Gastroesophageal sphincter (tissue), 4 donors: Measurements from ENCODE around the gene C4orf17. TPM values are rescaled to one million over a fixed set of nuclear protein-coding genes. Genes with fewer than 3 reads are reported as not detected.
"Not testable (repeated sequence)": the region's sequence is repeated elsewhere in the genome, so short reads cannot be mapped to it uniquely, and the experiment has no call there.

Source experiments
- ATAC-seq: fragments of 150-250 bp; one replicate; pipeline ENCODE4 v1.9.1; 2016; ENCODE audit warnings: mild to moderate bottlenecking, moderate library complexity
- H3K27ac ChIP-seq, 4 donors: fragments of 200-600 bp; sonication (generic) in 3 of 4; 1 replicate in 3 of 4; 2 replicates in 1 of 4; pipeline ENCODE4 v1.5.1; 2016 to 2019
- H3K27me3 ChIP-seq: fragments of 200-600 bp; sonication (generic); one replicate; pipeline ENCODE4 v1.5.1; 2019
- H3K36me3 ChIP-seq, 2 donors: fragments of 200-600 bp; sonication (generic); one replicate each; pipeline ENCODE4 v1.5.1; 2019; ENCODE audit warnings: control low read depth in 1 of 2
- H3K4me1 ChIP-seq, 3 donors: fragments of 200-600 bp; sonication (generic); 1 replicate in 2 of 3; 2 replicates in 1 of 3; pipeline ENCODE4 v1.5.1; 2016 to 2019; ENCODE audit warnings: control low read depth in 2 of 3
- H3K4me3 ChIP-seq, 2 donors: fragments of 200-600 bp; sonication (generic); one replicate each; pipeline ENCODE4 v1.5.1; 2019; ENCODE audit warnings: mild to moderate bottlenecking in 1 of 2, moderate library complexity in 1 of 2
- H3K9me3 ChIP-seq, 3 donors: fragments of 200-600 bp; sonication (generic); one replicate each; pipeline ENCODE4 v1.5.1; 2017 to 2019; ENCODE audit warnings: control low read depth in 2 of 3
- EP300 ChIP-seq: sonication (generic); formaldehyde crosslinking; IDR thresholded peaks from one replicate; pipeline ENCODE4 v1.6.1; 2017; ENCODE audit warnings: antibody characterized with exemption, mild to moderate bottlenecking
- POLR2A ChIP-seq, 2 donors: fragments of 450-650 bp; IDR thresholded peaks; one replicate each; pipeline ENCODE4 v1.6.1; 2017; ENCODE audit warnings: antibody characterized with exemption in 2 of 2, mild to moderate bottlenecking in 2 of 2, moderate library complexity in 1 of 2
- POLR2AphosphoS5 ChIP-seq: sonication (generic); formaldehyde crosslinking; IDR thresholded peaks from one replicate; pipeline ENCODE4 v1.6.1; 2017; ENCODE audit warnings: antibody characterized with exemption
- WGBS, 2 donors: methylation state at CpG; one replicate each; pipeline ENCODE4 v1.1.5; 2018; ENCODE audit warnings: low coverage in 1 of 2; 5-methylcytosine and 5-hydroxymethylcytosine counted together
- total RNA-seq, 4 donors: library from RNA; depleted of rRNA; stranded (reverse); fragments of >200 nt; gene quantifications; one replicate each; pipeline ENCODE4 v1.1.0, GENCODE V29; 2016
- TF ChIP-seq, protein P1 (sequence below), 4 experiments: fragments of 200-600 bp in 2 of 4; fragments of 450-650 bp in 2 of 4; sonication (generic) in 1 of 4; IDR thresholded peaks; one replicate each; pipeline ENCODE4 v1.5.1; 2017 to 2019; ENCODE audit warnings: antibody characterized with exemption in 4 of 4, mild to moderate bottlenecking in 2 of 4, moderate library complexity in 2 of 4

C4orf17 gene
- total RNA-seq, 4 donors from 2014 or later, result not detected

DNA sequence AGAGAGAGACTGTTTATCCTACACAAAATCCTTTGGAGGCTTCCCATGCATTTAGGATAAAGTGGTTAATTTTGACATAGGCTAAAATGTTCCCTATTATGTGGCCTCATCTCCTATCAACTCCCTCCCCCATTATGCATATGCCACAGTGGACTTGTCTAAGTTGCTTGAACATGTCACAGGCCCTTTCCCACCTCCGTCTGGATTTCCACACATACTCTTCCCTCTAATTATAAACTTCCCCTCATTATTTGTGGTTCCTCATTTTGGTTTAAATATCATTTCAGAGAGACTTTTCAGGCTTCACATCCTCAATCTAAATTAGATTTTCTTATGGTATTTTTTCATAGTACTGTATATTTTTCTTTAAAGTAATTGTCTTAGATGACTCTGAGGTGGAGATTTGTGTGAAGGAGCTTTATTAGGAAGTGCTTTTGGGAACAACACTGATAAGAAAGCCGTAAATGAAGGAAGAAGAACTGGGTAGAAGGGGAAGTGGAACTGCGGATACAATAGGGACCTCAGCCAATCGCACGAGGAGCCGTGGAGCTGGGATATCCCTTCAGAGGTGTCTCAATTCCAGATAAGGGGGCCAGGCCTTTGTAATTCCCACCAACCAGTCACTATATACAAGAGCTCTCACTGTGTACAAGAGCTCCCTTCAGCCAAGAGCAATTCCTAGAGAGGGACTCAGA, 7.9 kb downstream of the C4orf17 start:
- H3K27me3 ChIP-seq, result no peaks in the 10 kb centered on the region

GRCh38 chr4:99529228-99529627, 18.4 kb downstream of the C4orf17 start:
- H3K4me1 ChIP-seq, result peaks cover 0 to 12% (median 0%) of the 10 kb centered on the region in 3 donors
- no peaks in the 10 kb centered on the region for H3K36me3 ChIP-seq
- H3K4me3 ChIP-seq, result no peak overlapping the region
- ATAC-seq, result no peak
- no peak for TF ChIP-seq POLR2A (IDR thresholded peaks at IDR 0.05)
- no peak for TF ChIP-seq POLR2AphosphoS5
- TF ChIP-seq, protein P1, sequence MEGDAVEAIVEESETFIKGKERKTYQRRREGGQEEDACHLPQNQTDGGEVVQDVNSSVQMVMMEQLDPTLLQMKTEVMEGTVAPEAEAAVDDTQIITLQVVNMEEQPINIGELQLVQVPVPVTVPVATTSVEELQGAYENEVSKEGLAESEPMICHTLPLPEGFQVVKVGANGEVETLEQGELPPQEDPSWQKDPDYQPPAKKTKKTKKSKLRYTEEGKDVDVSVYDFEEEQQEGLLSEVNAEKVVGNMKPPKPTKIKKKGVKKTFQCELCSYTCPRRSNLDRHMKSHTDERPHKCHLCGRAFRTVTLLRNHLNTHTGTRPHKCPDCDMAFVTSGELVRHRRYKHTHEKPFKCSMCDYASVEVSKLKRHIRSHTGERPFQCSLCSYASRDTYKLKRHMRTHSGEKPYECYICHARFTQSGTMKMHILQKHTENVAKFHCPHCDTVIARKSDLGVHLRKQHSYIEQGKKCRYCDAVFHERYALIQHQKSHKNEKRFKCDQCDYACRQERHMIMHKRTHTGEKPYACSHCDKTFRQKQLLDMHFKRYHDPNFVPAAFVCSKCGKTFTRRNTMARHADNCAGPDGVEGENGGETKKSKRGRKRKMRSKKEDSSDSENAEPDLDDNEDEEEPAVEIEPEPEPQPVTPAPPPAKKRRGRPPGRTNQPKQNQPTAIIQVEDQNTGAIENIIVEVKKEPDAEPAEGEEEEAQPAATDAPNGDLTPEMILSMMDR (IDR thresholded peaks at IDR 0.05), result no peak
- TF ChIP-seq EP300, result no peak
- H3K27ac ChIP-seq, result peak overlapping the region in 1 of 4 donors; percentile 5
- H3K9me3 ChIP-seq, result no peaks in the 10 kb centered on the region
- H3K27me3 ChIP-seq, result no peaks in the 10 kb centered on the region

More for the DNA sequence above, 7.9 kb downstream of the C4orf17 start:
- Histone ChIP-seq H3K36me3 (no peaks in the 10 kb centered on the region), H3K27ac (no peak overlapping the region), H3K9me3 (no peaks in the 10 kb centered on the region), H3K4me1 (no peaks in the 10 kb centered on the region), H3K4me3 (no peak overlapping the region)
- WGBS, 2 donors, result 54% methylated on average over 6 of the region's 6 CpGs; no CpG with 5 or more reads in 1 of the 2 donors
- ATAC-seq, result no peak
- TF ChIP-seq EP300 (no peak), POLR2AphosphoS5 (no peak), POLR2A (IDR thresholded peaks at IDR 0.05) (no peak)
- TF ChIP-seq, protein P1 (IDR thresholded peaks at IDR 0.05), result no peak

DNA sequence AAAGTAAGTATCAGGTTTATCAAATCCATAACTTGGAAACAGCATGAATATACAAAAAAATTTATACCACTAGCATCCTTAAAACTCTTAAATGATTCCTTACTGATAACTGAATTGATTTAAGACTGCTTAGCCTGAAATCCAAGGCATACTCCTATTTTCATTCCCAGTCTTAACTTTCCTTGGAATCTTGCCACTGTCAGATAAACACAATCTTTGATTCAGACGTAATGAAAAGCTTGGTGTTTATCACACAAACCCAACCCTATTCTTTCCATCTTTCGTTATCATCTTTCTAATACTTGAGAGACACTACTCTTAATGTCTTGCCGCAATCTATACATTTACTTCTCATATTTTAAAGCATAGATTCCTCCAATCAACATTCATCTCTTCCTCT, 19.1 kb downstream of the C4orf17 start:
- Histone ChIP-seq H3K36me3 (no peaks in the 10 kb centered on the region), H3K27me3 (no peaks in the 10 kb centered on the region), H3K4me3 (no peak overlapping the region), H3K9me3 (no peaks in the 10 kb centered on the region), H3K27ac (no peak overlapping the region), H3K4me1 (peaks cover 0 to 12% (median 0%) of the 10 kb centered on the region in 3 donors)
- TF ChIP-seq, protein P1 (IDR thresholded peaks at IDR 0.05), result no peak
- TF ChIP-seq EP300, result no peak
- no peak for TF ChIP-seq POLR2A (IDR thresholded peaks at IDR 0.05)
- no peak for TF ChIP-seq POLR2AphosphoS5
- no peak for ATAC-seq
- WGBS, 2 donors, result 35 to 36% methylated on average over 3 of the region's 3 CpGs

DNA sequence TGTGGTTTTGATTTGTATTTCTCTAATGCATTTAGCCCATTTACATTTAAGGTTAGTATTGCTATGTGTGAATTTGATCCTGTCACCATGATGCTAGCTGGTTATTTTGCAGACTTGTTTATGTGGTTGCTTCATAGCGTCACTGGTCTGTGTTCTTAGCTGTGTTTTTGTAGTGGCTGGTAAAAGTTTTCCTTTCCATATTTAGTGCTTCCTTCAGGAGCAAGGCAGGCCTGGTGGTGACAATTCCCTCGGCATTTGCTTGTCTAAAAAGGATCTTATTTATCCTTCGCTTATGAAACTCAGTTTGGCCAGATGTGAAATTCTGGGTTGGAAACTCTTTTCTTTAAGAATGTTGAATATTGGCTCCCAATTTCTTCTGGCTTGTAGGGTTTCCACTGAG, 23.9 kb downstream of the C4orf17 start:
- not testable (repeated sequence) for H3K27me3 ChIP-seq, H3K4me1 ChIP-seq, H3K27ac ChIP-seq, H3K9me3 ChIP-seq, ATAC-seq, H3K4me3 ChIP-seq, H3K36me3 ChIP-seq
- WGBS, 2 donors, result 60 to 63% methylated on average over 3 of the region's 3 CpGs

- no CpG with 5 or more reads among the region's 2 CpGs for WGBS, 2 donors
- Histone ChIP-seq H3K27ac (no peak overlapping the region), H3K27me3 (no peaks in the 10 kb centered on the region), H3K4me3 (no peak overlapping the region), H3K36me3 (no peaks in the 10 kb centered on the region), H3K4me1 (no peaks in the 10 kb centered on the region), H3K9me3 (no peaks in the 10 kb centered on the region)
- TF ChIP-seq, protein P1 (IDR thresholded peaks at IDR 0.05), result no peak
- no peak for TF ChIP-seq POLR2A (IDR thresholded peaks at IDR 0.05)
- no peak for ATAC-seq
Observed at GRCh38 chr4:99536271-99536670, 25.4 kb downstream of the C4orf17 start.
